Measurements from ENCODE around the gene CIRBP.
"Not testable (repeated sequence)": the region's sequence is repeated elsewhere in the genome, so short reads cannot be mapped to it uniquely, and the experiment has no call there.

The CIRBP gene

DNA sequence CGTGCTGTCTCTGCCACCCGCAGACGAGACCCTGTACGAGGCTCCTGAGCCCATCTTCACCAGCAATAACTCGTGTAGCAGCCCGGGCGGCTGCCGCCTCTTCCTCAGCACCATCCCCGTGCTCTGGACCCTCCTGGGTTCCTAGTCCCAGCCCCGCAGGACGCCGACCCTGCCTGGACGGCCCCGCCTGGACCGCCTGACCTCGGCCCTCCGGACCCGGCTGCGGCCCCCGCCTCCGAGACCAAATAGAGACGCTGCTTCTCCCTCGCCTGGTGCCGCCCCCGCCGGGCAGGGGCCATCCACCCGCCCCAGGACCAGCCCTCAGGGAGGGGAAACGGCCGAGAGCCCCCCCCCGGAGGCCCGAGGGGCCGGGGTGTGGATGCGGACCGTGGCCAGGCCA lies 30.7 kb downstream of the CIRBP start:
- TF ChIP-seq, protein P1, sequence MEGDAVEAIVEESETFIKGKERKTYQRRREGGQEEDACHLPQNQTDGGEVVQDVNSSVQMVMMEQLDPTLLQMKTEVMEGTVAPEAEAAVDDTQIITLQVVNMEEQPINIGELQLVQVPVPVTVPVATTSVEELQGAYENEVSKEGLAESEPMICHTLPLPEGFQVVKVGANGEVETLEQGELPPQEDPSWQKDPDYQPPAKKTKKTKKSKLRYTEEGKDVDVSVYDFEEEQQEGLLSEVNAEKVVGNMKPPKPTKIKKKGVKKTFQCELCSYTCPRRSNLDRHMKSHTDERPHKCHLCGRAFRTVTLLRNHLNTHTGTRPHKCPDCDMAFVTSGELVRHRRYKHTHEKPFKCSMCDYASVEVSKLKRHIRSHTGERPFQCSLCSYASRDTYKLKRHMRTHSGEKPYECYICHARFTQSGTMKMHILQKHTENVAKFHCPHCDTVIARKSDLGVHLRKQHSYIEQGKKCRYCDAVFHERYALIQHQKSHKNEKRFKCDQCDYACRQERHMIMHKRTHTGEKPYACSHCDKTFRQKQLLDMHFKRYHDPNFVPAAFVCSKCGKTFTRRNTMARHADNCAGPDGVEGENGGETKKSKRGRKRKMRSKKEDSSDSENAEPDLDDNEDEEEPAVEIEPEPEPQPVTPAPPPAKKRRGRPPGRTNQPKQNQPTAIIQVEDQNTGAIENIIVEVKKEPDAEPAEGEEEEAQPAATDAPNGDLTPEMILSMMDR (IDR thresholded peaks at IDR 0.05; ENCODE audit: insufficient read depth, low read depth, low read length, missing control alignments) = no peak
- no peak overlapping the region for H3K4me3 ChIP-seq (ENCODE audit: low read depth, low read length)
- DNase-seq (ENCODE audit: low read depth) = no peak

- DNase-seq (ENCODE audit: low read depth) = no peak
- TF ChIP-seq, protein P1 (IDR thresholded peaks at IDR 0.05; ENCODE audit: insufficient read depth, low read depth, low read length, missing control alignments) = no peak
- H3K4me3 ChIP-seq (ENCODE audit: low read depth, low read length) = no peak overlapping the region
Observed at GRCh38 chr19:1300744-1301490, 31.8 kb downstream of the CIRBP start.

DNA sequence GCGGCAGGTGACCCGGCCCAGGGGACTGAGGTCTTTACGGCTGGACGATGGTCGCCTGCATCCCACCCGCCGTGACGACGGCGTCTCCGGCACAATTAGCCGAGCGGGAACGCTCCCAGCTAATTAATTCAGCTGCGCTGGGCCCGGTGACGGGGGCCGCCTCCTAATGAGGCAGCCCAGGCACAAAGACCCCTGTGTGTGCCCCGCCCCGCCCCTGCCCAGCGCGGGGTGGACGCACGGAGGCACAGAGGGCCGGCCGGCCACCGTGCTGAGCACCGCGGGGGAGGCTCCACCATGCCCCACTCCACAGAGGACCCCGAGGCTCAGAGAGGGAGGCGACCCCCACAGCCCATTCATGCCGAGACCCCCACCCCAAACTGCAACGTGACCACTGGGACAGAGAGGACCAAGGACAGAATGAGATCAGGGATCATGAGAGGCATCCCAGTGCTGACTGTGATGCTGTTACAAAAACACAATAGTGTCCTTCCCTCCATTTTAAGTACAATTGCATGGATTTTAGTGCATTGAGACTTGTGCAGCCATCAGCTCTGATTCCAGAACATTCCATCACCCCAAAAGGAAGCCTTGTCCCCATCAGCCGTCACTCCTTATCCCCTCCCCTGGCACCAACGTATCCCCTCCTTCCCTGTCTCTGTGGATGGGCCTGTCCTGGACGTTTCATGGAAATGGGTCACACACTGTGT lies 33.6 kb downstream of the CIRBP start:
- DNase-seq (ENCODE audit: low read depth) = no peak
- no peak overlapping the region for H3K4me3 ChIP-seq (ENCODE audit: low read depth, low read length)
- TF ChIP-seq, protein P1 (IDR thresholded peaks at IDR 0.05; ENCODE audit: insufficient read depth, low read depth, low read length, missing control alignments) = no peak

DNA sequence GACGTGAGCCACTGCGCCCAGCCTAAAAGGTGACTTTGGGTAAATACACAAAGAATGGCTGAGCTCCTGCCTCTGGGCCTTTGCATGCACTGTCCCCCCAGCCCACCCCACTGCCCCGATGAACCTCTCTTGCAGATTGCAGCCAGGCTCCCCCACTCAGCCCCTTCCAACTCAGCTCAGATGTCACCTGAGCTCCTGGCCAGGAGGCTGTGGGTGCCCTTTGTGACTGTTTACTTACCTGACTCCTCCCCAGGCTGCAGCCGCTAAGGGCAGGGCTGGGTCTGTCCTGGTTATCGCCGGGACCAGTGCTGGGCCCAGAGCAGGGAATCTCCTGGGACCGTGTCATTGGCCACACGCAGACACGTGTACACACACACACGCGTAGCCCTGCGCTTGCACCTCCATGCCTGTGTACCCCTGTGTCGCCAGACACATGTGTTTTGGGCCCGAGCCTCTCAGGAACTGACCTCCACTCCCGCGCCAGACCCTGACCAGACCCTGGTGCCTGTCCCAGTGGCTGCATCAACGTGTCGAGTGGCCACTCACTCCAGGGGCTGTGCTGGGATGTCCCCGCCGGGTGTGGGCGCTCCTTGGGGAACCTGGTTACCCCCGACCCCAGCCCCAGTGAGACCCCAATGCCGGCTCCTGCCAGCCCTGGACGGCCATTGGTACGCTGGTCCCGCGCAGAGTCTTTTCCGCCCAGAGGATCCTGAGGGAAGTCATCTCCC lies 35.2 kb downstream of the CIRBP start:
- no peak for DNase-seq (ENCODE audit: low read depth)
- no peak overlapping the region for H3K4me3 ChIP-seq (ENCODE audit: low read depth, low read length)
- TF ChIP-seq, protein P1 (IDR thresholded peaks at IDR 0.05; ENCODE audit: insufficient read depth, low read depth, low read length, missing control alignments) = no peak

DNA sequence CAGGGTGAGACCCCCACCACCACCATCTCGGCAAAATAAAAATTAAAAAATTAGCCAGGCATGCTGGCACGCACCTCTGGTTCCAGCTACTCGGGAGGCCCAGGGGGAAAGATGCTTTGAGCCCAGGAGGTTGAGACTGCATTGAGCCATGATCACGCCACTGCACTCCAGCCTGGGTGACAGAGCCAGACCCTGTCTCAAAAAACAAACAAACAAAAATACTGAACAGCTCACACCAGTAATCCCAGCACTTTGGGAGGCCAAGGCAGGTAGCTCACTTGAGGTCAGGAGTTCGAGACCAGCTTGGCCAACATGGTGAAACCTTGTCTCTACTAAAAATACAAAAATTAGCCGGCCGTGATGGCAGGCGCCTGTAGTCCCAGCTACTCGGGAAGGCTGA lies 36.2 kb downstream of the CIRBP start:
- DNase-seq (ENCODE audit: low read depth); H3K4me3 ChIP-seq (ENCODE audit: low read depth, low read length): not testable (repeated sequence)

GRCh38 chr19:1307320-1307719 lies 38.2 kb downstream of the CIRBP start:
- H3K4me3 ChIP-seq (ENCODE audit: low read depth, low read length) = no peak overlapping the region
- no peak for DNase-seq (ENCODE audit: low read depth)
- TF ChIP-seq, protein P1 (IDR thresholded peaks at IDR 0.05; ENCODE audit: insufficient read depth, low read depth, low read length, missing control alignments) = no peak

- no peak for DNase-seq (ENCODE audit: low read depth)
- H3K4me3 ChIP-seq (ENCODE audit: low read depth, low read length) = no peak overlapping the region
- TF ChIP-seq, protein P1 (IDR thresholded peaks at IDR 0.05; ENCODE audit: insufficient read depth, low read depth, low read length, missing control alignments) = no peak
Observed at GRCh38 chr19:1307755-1308303, 38.7 kb downstream of the CIRBP start.
